IMR-90 (cell line): Measurements from ENCODE around the gene CAGE1. TPM values are rescaled to one million over a fixed set of nuclear protein-coding genes. Genes with fewer than 3 reads are reported as not detected.

ENCODE experiments used
- ATAC-seq: fragments of 200-7000 bp; cut with Tn5 transposase; 2 replicates; pipeline ENCODE4 v1.9.1; 2020; ENCODE audit warnings: low read depth, mild to moderate bottlenecking, moderate library complexity
- BruUV-seq: library from RNA; stranded (reverse); fragments of 400-500 nt; replicated peaks from 2 replicates; lab custom pipeline; 2021; lab: Mats Ljungman, UMichigan
- CTCF ChIA-PET: fragments of 300-600 bp; formaldehyde crosslinking; extraction: SDS; loops from one replicate; lab custom pipeline; 2021; ENCODE audit warnings: antibody characterized with exemption; lab: Yijun Ruan, JAX
- POLR2A ChIA-PET: fragments of 300-600 bp; sonication (Branson Sonifier 250); formaldehyde crosslinking; loops from one replicate; lab custom pipeline; 2022; ENCODE audit warnings: antibody characterized with exemption; ENCODE audit not compliant: unreplicated experiment; lab: Charles Lee
- DNase-seq: peaks from one replicate; pipeline ENCODE4 v3.0.0; 2013
- H2AFZ ChIP-seq: replicated peaks from 2 replicates; pipeline ENCODE3; 2013; ENCODE audit warnings: low read length, mild to moderate bottlenecking; ENCODE audit not compliant: poor library complexity
- H2AK5ac ChIP-seq: 2 replicates; pipeline ENCODE4 v1.6.1; 2013; ENCODE audit warnings: low read depth, low read length, inconsistent platforms
- H2AK9ac ChIP-seq: replicated peaks from 2 replicates; pipeline ENCODE3; 2013; ENCODE audit warnings: mild to moderate bottlenecking, low read depth, low read length, moderate library complexity; ENCODE audit not compliant: poor library complexity
- H2BK120ac ChIP-seq: 2 replicates; pipeline ENCODE4 v1.6.1; 2013; ENCODE audit warnings: low read depth, low read length, inconsistent platforms
- H2BK15ac ChIP-seq: 3 replicates; pipeline ENCODE4 v1.6.1; 2013; ENCODE audit warnings: low read depth, low read length, inconsistent platforms
- H2BK20ac ChIP-seq: 2 replicates; pipeline ENCODE4 v1.6.1; 2013; ENCODE audit warnings: low read depth, mild to moderate bottlenecking, inconsistent platforms, low read length, moderate library complexity
- H2BK5ac ChIP-seq: 2 replicates; pipeline ENCODE4 v1.6.1; 2013; ENCODE audit warnings: mild to moderate bottlenecking, low read depth, low read length, inconsistent platforms; ENCODE audit not compliant: poor library complexity, severe bottlenecking
- H3K14ac ChIP-seq: replicated peaks from 2 replicates; pipeline ENCODE4 v1.6.1; 2013; ENCODE audit warnings: low read depth, low read length, inconsistent platforms
- H3K18ac ChIP-seq: 2 replicates; pipeline ENCODE4 v1.6.1; 2013; ENCODE audit warnings: low read depth, low read length, control low read depth
- H3K23ac ChIP-seq: 2 replicates; pipeline ENCODE4 v1.6.1; 2013; ENCODE audit warnings: low read depth, low read length, inconsistent platforms
- H3K27ac ChIP-seq: 2 replicates; pipeline ENCODE4 v1.5.1; 2013; ENCODE audit warnings: mild to moderate bottlenecking, control low read depth, low read length; ENCODE audit not compliant: insufficient read depth
- H3K27me3 ChIP-seq: 2 replicates; pipeline ENCODE4 v1.6.1; 2013; ENCODE audit warnings: low read length; ENCODE audit not compliant: control insufficient read depth, insufficient read depth
- H3K36me3 ChIP-seq: 2 replicates; pipeline ENCODE4 v1.6.1; 2013; ENCODE audit warnings: low read length, mixed read lengths; ENCODE audit not compliant: control insufficient read depth, insufficient read depth
- H3K4ac ChIP-seq: 2 replicates; pipeline ENCODE4 v1.6.1; 2013; ENCODE audit warnings: low read depth, low read length, inconsistent platforms
- H3K4me1 ChIP-seq: 2 replicates; pipeline ENCODE4 v1.6.1; 2013; ENCODE audit warnings: low read length, mixed read lengths; ENCODE audit not compliant: control insufficient read depth, insufficient read depth
- H3K4me2 ChIP-seq: 2 replicates; pipeline ENCODE4 v1.6.1; 2013; ENCODE audit warnings: low read depth, mild to moderate bottlenecking, control low read depth, low read length, moderate library complexity
- H3K4me3 ChIP-seq: 2 replicates; pipeline ENCODE4 v1.5.1; 2013; ENCODE audit warnings: low read depth, mild to moderate bottlenecking, control low read depth, low read length, moderate library complexity; ENCODE audit not compliant: insufficient read depth
- H3K56ac ChIP-seq: 2 replicates; pipeline ENCODE4 v1.6.1; 2013; ENCODE audit warnings: low read length, inconsistent platforms; ENCODE audit not compliant: insufficient read depth; ENCODE audit errors: extremely low read depth
- H3K79me1 ChIP-seq, 2 experiments: 2 replicates each; pipeline ENCODE4 v1.6.1; 2013; ENCODE audit warnings: low read length in 2 of 2, inconsistent platforms in 1 of 2, low read depth in 1 of 2
- H3K9ac ChIP-seq: 2 replicates; pipeline ENCODE4 v1.6.1; 2013; ENCODE audit warnings: low read depth, low read length, control low read depth
- H3K9me1 ChIP-seq: 2 replicates; pipeline ENCODE4 v1.6.1; 2013; ENCODE audit warnings: low read length, inconsistent platforms; ENCODE audit not compliant: insufficient read depth
- H3K9me3 ChIP-seq: 2 replicates; pipeline ENCODE4 v1.6.1; 2013; ENCODE audit warnings: low read length; ENCODE audit not compliant: control insufficient read depth, insufficient read depth
- H4K20me1 ChIP-seq: 2 replicates; pipeline ENCODE4 v1.6.1; 2013; ENCODE audit warnings: low read length, inconsistent platforms; ENCODE audit not compliant: insufficient read depth
- H4K5ac ChIP-seq: 2 replicates; pipeline ENCODE4 v1.6.1; 2013; ENCODE audit warnings: mild to moderate bottlenecking, low read depth, low read length, control low read depth
- H4K8ac ChIP-seq, 2 experiments: 2 replicates each; pipeline ENCODE4 v1.6.1; 2013; ENCODE audit warnings: low read depth in 2 of 2, low read length in 2 of 2, control low read depth in 1 of 2, inconsistent platforms in 1 of 2
- H4K91ac ChIP-seq: 2 replicates; pipeline ENCODE4 v1.6.1; 2013; ENCODE audit warnings: low read depth, low read length, inconsistent platforms; ENCODE audit not compliant: insufficient read depth
- WGBS, 2 experiments: methylation state at CpG; one replicate each; pipeline versions ENCODE4 v1.1.5 to v1.1.7; 2013; ENCODE audit warnings: missing lambda C conversion rate in 2 of 2; ENCODE audit not compliant: insufficient read length in 1 of 2; ENCODE audit errors: extremely low coverage in 2 of 2; 5-methylcytosine and 5-hydroxymethylcytosine counted together
- dilution Hi-C: fragments of 300-500 bp; cut with HindIII; formaldehyde crosslinking; loops from one replicate; pipeline ENCODE4 v1.14.3; 2018; ENCODE audit warnings: low sequenced_read_pairs; ENCODE audit not compliant: unreplicated experiment
- in situ Hi-C: fragments of 300-500 bp; cut with MboI; formaldehyde crosslinking; loops from 3 replicates; pipeline ENCODE4 v1.14.3; 2019; ENCODE audit warnings: low sequenced_read_pairs, inconsistent platforms, mixed read lengths
- intact Hi-C: fragments of 100-400 bp; cut with micrococcal nuclease; formaldehyde crosslinking; loops from 2 replicates; pipeline ENCODE4 v1.10.0; 2022
- polyA plus RNA-seq, 3 experiments: library from polyadenylated mRNA; depleted of rRNA; stranded (reverse); fragments of >200 nt; gene quantifications; 2 replicates each; pipeline ENCODE4 v1.2.3, GENCODE V29; 2012; ENCODE audit warnings: low replicate concordance in 1 of 3
- total RNA-seq: library from RNA; depleted of rRNA; stranded (reverse); fragments of >200 nt; gene quantifications from 2 replicates; pipeline ENCODE4 v1.2.3, GENCODE V29; 2012
- TF ChIP-seq, protein P1 (sequence below): fragments of 150-350 bp; IDR thresholded peaks from 2 replicates; pipeline ENCODE4 v1.6.1; 2017; ENCODE audit warnings: mild to moderate bottlenecking, antibody characterized with exemption, low read length, low read depth

The CAGE1 gene
- total and polyA plus RNA-seq, 2 of the 4 experiments (the other 2 are of a cell fraction), result not detected

DNA sequence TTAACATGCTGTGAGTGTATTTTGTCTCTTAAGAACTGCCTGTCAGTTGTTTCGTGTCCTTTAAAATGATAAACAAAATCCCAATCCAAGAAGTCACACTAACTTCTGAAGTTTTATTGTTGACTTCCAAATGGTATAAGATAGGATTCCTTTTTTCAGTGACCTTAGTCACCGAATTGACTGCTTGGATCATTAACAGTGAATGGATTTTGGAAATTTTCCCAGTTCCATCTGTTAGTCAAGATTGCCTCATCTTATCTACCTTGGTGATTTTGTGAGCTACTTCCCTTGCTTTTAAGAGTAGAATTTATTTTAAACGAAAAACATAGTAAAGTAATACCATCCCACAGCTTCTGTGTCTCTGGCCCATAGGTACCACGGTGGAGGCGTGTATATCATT is 15.0 kb upstream of the CAGE1 start:
- POLR2A ChIA-PET, result no interaction called here
- no peak overlapping the region for H3K18ac ChIP-seq
- in situ Hi-C loops, result loop anchor here (10.0 kb wide), 2 partner anchors 120 to 180 kb away; no protein-coding TSS in a partner anchor
- no CpG with 5 or more reads among the region's 5 CpGs for WGBS, 2 experiments
- no peak overlapping the region for H3K56ac ChIP-seq
- no peak overlapping the region for H3K4ac ChIP-seq
- no TSS peak for BruUV-seq
- ATAC-seq (no peak), DNase-seq (no peak)
- CTCF ChIA-PET, result no interaction called here
- H2BK15ac ChIP-seq, result no peak overlapping the region
- TF ChIP-seq, protein P1, sequence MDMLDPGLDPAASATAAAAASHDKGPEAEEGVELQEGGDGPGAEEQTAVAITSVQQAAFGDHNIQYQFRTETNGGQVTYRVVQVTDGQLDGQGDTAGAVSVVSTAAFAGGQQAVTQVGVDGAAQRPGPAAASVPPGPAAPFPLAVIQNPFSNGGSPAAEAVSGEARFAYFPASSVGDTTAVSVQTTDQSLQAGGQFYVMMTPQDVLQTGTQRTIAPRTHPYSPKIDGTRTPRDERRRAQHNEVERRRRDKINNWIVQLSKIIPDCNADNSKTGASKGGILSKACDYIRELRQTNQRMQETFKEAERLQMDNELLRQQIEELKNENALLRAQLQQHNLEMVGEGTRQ, result no peak
- no peak overlapping the region for H3K27ac ChIP-seq
- no peak overlapping the region for H2AFZ ChIP-seq
- H2BK5ac ChIP-seq, result no peak overlapping the region
- H3K36me3 ChIP-seq, result peaks cover 27% of the 10 kb centered on the region
- H3K27me3 ChIP-seq, result no peaks in the 10 kb centered on the region
- H2BK120ac ChIP-seq, result no peak overlapping the region
- no peak overlapping the region for H3K14ac ChIP-seq
- no peaks in the 10 kb centered on the region for H4K20me1 ChIP-seq
- no peak overlapping the region for H2AK9ac ChIP-seq
- H2AK5ac ChIP-seq, result no peak overlapping the region
- no peak overlapping the region for H3K9ac ChIP-seq
- no peak overlapping the region for H3K4me2 ChIP-seq
- H2BK20ac ChIP-seq, result no peak overlapping the region
- H3K9me3 ChIP-seq, result no peaks in the 10 kb centered on the region
- H4K8ac ChIP-seq, result no peak overlapping the region
- no peak overlapping the region for H3K23ac ChIP-seq
- H4K91ac ChIP-seq, result no peak overlapping the region
- no peak overlapping the region for H3K4me3 ChIP-seq
- peaks cover 1 to 3% of the 10 kb centered on the region in 2 experiments; a peak in 2 of 4 replicates for H3K79me1 ChIP-seq
- no peaks in the 10 kb centered on the region for H3K9me1 ChIP-seq
- dilution Hi-C loops, result no loop called here
- intact Hi-C loops, result no loop called here
- H3K4me1 ChIP-seq, result no peaks in the 10 kb centered on the region
- H4K5ac ChIP-seq, result no peak overlapping the region
